Hindlimb muscle (tissue), 1 donor: Measurements from ENCODE around the gene SIRT3. TPM values are rescaled to one million over a fixed set of nuclear protein-coding genes. Genes with fewer than 3 reads are reported as not detected.
"Not testable (repeated sequence)": the region's sequence is repeated elsewhere in the genome, so short reads cannot be mapped to it uniquely, and the experiment has no call there.

Experiments used
- DNase-seq: peaks from one replicate; pipeline ENCODE4 v3.0.0-alpha.2; 2013
- polyA plus RNA-seq: library from polyadenylated mRNA; unstranded; fragments of 120-200 nt; gene quantifications from one replicate; pipeline ENCODE4 v1.2.1, GENCODE V29; 2013; ENCODE audit not compliant: insufficient read length

Gene SIRT3
- polyA plus RNA-seq, 1 donor: 25.5 TPM

GRCh38 chr11:270451-271318, 34.5 kb upstream of the SIRT3 start:
- DNase-seq: no peak

GRCh38 chr11:269146-269890, 33.2 kb upstream of the SIRT3 start:
- DNase-seq: peak; percentile 24

- DNase-seq: not testable (repeated sequence)
These were observed 32.6 kb upstream of the SIRT3 start for GRCh38 chr11:268716-269145.

- no peak for DNase-seq
These were observed 31.4 kb upstream of the SIRT3 start for GRCh38 chr11:267491-267994.

- no peak for DNase-seq
These were observed 30.7 kb upstream of the SIRT3 start for GRCh38 chr11:266676-267439.

- no peak for DNase-seq
These were observed 25.5 kb upstream of the SIRT3 start for GRCh38 chr11:261624-262023.

GRCh38 chr11:259413-259812, 23.3 kb upstream of the SIRT3 start:
- DNase-seq: no peak

GRCh38 chr11:257766-258493, 21.8 kb upstream of the SIRT3 start:
- no peak for DNase-seq

- no peak for DNase-seq
These were observed 21.0 kb upstream of the SIRT3 start for GRCh38 chr11:256952-257737.

GRCh38 chr11:255816-256215, 19.7 kb upstream of the SIRT3 start:
- no peak for DNase-seq

GRCh38 chr11:255176-255575, 19.0 kb upstream of the SIRT3 start:
- DNase-seq: no peak

GRCh38 chr11:253886-254270, 17.7 kb upstream of the SIRT3 start:
- no peak for DNase-seq

GRCh38 chr11:253160-253885, 17.2 kb upstream of the SIRT3 start:
- DNase-seq: no peak

GRCh38 chr11:252666-253065, 16.5 kb upstream of the SIRT3 start:
- DNase-seq: no peak

GRCh38 chr11:251550-251949, 15.4 kb upstream of the SIRT3 start:
- no peak for DNase-seq

GRCh38 chr11:250740-251299, 14.7 kb upstream of the SIRT3 start:
- no peak for DNase-seq

GRCh38 chr11:250274-250673, 14.1 kb upstream of the SIRT3 start:
- DNase-seq: no peak

GRCh38 chr11:249062-249461, 12.9 kb upstream of the SIRT3 start:
- no peak for DNase-seq

GRCh38 chr11:244376-244775, 8.2 kb upstream of the SIRT3 start:
- no peak for DNase-seq

- DNase-seq: no peak
These were observed 5.5 kb upstream of the SIRT3 start for GRCh38 chr11:241634-242033.
